HEK293 (cell line): ENCODE measurements around the gene MPHOSPH9.

ENCODE experiments used
- CTCF ChIP-seq: fragments of 450-650 bp; formaldehyde crosslinking; IDR thresholded peaks from 2 replicates; pipeline ENCODE4 v1.5.1; 2016; ENCODE audit warnings: missing biosample characterization, missing genetic modification characterization
- FEZF1 ChIP-seq: fragments of 450-650 bp; formaldehyde crosslinking; IDR thresholded peaks from 2 replicates; pipeline ENCODE4 v1.5.1; 2016; ENCODE audit warnings: missing biosample characterization, missing genetic modification characterization
- HOXA7 ChIP-seq: sonication (generic); formaldehyde crosslinking; IDR thresholded peaks from 2 replicates; pipeline ENCODE4 v1.8.1; 2022; ENCODE audit warnings: missing genetic modification reagents, borderline replicate concordance
- IKZF3 ChIP-seq: fragments of 450-650 bp; IDR thresholded peaks from 2 replicates; pipeline ENCODE4 v1.5.0; 2018; ENCODE audit warnings: missing biosample characterization, mild to moderate bottlenecking, missing genetic modification characterization, moderate library complexity
- MYNN ChIP-seq: fragments of 450-650 bp; formaldehyde crosslinking; IDR thresholded peaks from 2 replicates; pipeline ENCODE4 v1.5.1; 2016; ENCODE audit warnings: missing biosample characterization, missing genetic modification characterization, borderline replicate concordance
- PBX3 ChIP-seq: sonication (generic); formaldehyde crosslinking; IDR thresholded peaks from 2 replicates; pipeline ENCODE4 v1.8.1; 2022; ENCODE audit warnings: mild to moderate bottlenecking, moderate library complexity, missing genetic modification reagents
- ZBTB21 ChIP-seq: fragments of 450-650 bp; formaldehyde crosslinking; IDR thresholded peaks from 2 replicates; pipeline ENCODE4 v1.5.1; 2017; ENCODE audit warnings: missing biosample characterization, missing genetic modification characterization
- ZNF514 ChIP-seq: fragments of 450-650 bp; formaldehyde crosslinking; IDR thresholded peaks from 2 replicates; pipeline ENCODE4 v1.5.1; 2016; ENCODE audit warnings: missing biosample characterization, missing genetic modification characterization
- ZNF521 ChIP-seq: fragments of 450-650 bp; formaldehyde crosslinking; IDR thresholded peaks from 2 replicates; pipeline ENCODE4 v1.5.1; 2017; ENCODE audit warnings: missing biosample characterization, mild to moderate bottlenecking, missing genetic modification characterization
- ZNF610 ChIP-seq: fragments of 450-650 bp; formaldehyde crosslinking; IDR thresholded peaks from 2 replicates; pipeline ENCODE4 v1.5.1; 2016; ENCODE audit warnings: missing biosample characterization, missing genetic modification characterization, borderline replicate concordance
- ZNF639 ChIP-seq: fragments of 450-650 bp; formaldehyde crosslinking; IDR thresholded peaks from 2 replicates; pipeline ENCODE4 v1.5.1; 2016; ENCODE audit warnings: missing biosample characterization, missing genetic modification characterization
- ZNF785 ChIP-seq: fragments of 450-650 bp; formaldehyde crosslinking; IDR thresholded peaks from 2 replicates; pipeline ENCODE4 v1.5.1; 2016; ENCODE audit warnings: missing biosample characterization, missing genetic modification characterization

- TF ChIP-seq HOXA7 (CRISPR knock-in tag), result no peak
- no peak for TF ChIP-seq CTCF (tag by site-specific recombination)
- no peak for TF ChIP-seq ZNF639
- TF ChIP-seq ZBTB21 (tag by site-specific recombination), result no peak
- TF ChIP-seq PBX3 (CRISPR knock-in tag), result no peak
- no peak for TF ChIP-seq IKZF3 (tag by site-specific recombination)
- no peak for TF ChIP-seq ZNF521 (tag by site-specific recombination)
- TF ChIP-seq MYNN (tag by site-specific recombination), result no peak
- TF ChIP-seq ZNF610 (tag by site-specific recombination), result no peak
- TF ChIP-seq ZNF514 (tag by site-specific recombination), result no peak
- TF ChIP-seq FEZF1 (tag by site-specific recombination), result no peak
- no peak for TF ChIP-seq ZNF785 (tag by site-specific recombination)
Measured at GRCh38 chr12:123164222-123164621, 68.7 kb downstream of the MPHOSPH9 start.
